WI38 (cell line): ENCODE results near the gene MIS18BP1.
"Not testable (repeated sequence)": the region's sequence is repeated elsewhere in the genome, so short reads cannot be mapped to it uniquely, and the experiment has no call there.

ENCODE experiments used
- H3K4me3 ChIP-seq: 2 replicates; pipeline ENCODE4 v1.5.1; 2011; ENCODE audit warnings: low read depth, mild to moderate bottlenecking, control low read depth, low read length
- CTCF ChIP-seq: IDR thresholded peaks from 2 replicates; pipeline ENCODE4 v1.5.1; 2012; ENCODE audit warnings: low read depth, mild to moderate bottlenecking, control low read depth, low read length

MIS18BP1 gene

GRCh38 chr14:45253070-45253753, at the start of gene MIS18BP1:
TSS of gene MIS18BP1 (minus strand) at chr14:45253202. CDS start at chr14:45247286, 5,916 bp downstream.
- peak within 1 kb of the TSS; percentile 63 for H3K4me3 ChIP-seq
- peak; percentile 52; the same call in 1 of the 2 replicates for TF ChIP-seq CTCF

- H3K4me3 ChIP-seq, result no peak overlapping the region
- no peak for TF ChIP-seq CTCF
Observed at GRCh38 chr14:45298423-45299117, 45.6 kb upstream of the MIS18BP1 start.

- not testable (repeated sequence) for H3K4me3 ChIP-seq
Observed at GRCh38 chr14:45294796-45295195, 41.8 kb upstream of the MIS18BP1 start.

- no peak overlapping the region for H3K4me3 ChIP-seq
- TF ChIP-seq CTCF, result no peak
Observed at GRCh38 chr14:45290547-45290946, 37.5 kb upstream of the MIS18BP1 start.

- no peak overlapping the region for H3K4me3 ChIP-seq
- TF ChIP-seq CTCF, result no peak
Observed at GRCh38 chr14:45287610-45288009, 34.6 kb upstream of the MIS18BP1 start.

GRCh38 chr14:45284802-45285201, 31.8 kb upstream of the MIS18BP1 start:
- no peak for TF ChIP-seq CTCF
- no peak overlapping the region for H3K4me3 ChIP-seq

- H3K4me3 ChIP-seq, result not testable (repeated sequence)
Observed at GRCh38 chr14:45281731-45282400, 28.9 kb upstream of the MIS18BP1 start.

- TF ChIP-seq CTCF, result no peak
- no peak overlapping the region for H3K4me3 ChIP-seq
Observed at GRCh38 chr14:45271858-45272537, 19.0 kb upstream of the MIS18BP1 start.
